SK-N-SH (cell line): ENCODE measurements around the gene TPM4. TPM values are rescaled to one million over a fixed set of nuclear protein-coding genes. Genes with fewer than 3 reads are reported as not detected.

ENCODE experiments used
- CTCF ChIA-PET: fragments of 300-600, 350-600 bp; formaldehyde crosslinking; extraction: SDS; loops from one replicate; lab custom pipeline; 2021; lab: Yijun Ruan, JAX
- POLR2A ChIA-PET: fragments of 350-600 bp; sonication (Branson Sonifier 250); formaldehyde crosslinking; extraction: SDS; loops from one replicate; lab custom pipeline; 2020; ENCODE audit warnings: antibody characterized with exemption, inconsistent platforms; lab: Yijun Ruan, JAX
- DNase-seq: peaks from one replicate; pipeline ENCODE4 v3.0.0; 2012
- H2AFZ ChIP-seq: fragments of 200-600 bp; sonication (generic); 2 replicates; pipeline ENCODE4 v1.8.1; 2016; ENCODE audit warnings: antibody characterized with exemption, mild to moderate bottlenecking, low read depth
- H3F3A ChIP-seq: fragments of 200-600 bp; sonication (generic); replicated peaks from 2 replicates; pipeline ENCODE3; 2016; ENCODE audit warnings: antibody characterized with exemption, mild to moderate bottlenecking; ENCODE audit not compliant: insufficient read depth
- H3K27ac ChIP-seq, 2 experiments: fragments of 200-500 bp in 1 of 2; fragments of 200-600 bp in 1 of 2; sonication (Bioruptor generic) in 1 of 2; sonication (generic), shearing (Covaris generic) in 1 of 2; 2 replicates each; pipeline versions ENCODE4 v1.5.1 to v1.6.1; 2014 to 2016; ENCODE audit warnings: low read depth in 2 of 2, inconsistent platforms in 1 of 2, low read length in 1 of 2, mild to moderate bottlenecking in 1 of 2, mixed read lengths in 1 of 2
- H3K27me3 ChIP-seq: fragments of 200-600 bp; sonication (generic), shearing (Covaris generic); 2 replicates; pipeline ENCODE4 v1.6.1; 2016; ENCODE audit warnings: mixed run types; ENCODE audit not compliant: insufficient read depth
- H3K36me3 ChIP-seq, 2 experiments: fragments of 200-500 bp in 1 of 2; fragments of 200-600 bp in 1 of 2; sonication (Bioruptor generic) in 1 of 2; sonication (generic) in 1 of 2; replicated peaks in 1 of 2; 2 replicates each; pipeline versions ENCODE3 to v1.5.1; 2014 to 2016; ENCODE audit warnings: low read length in 1 of 2, mild to moderate bottlenecking in 1 of 2; ENCODE audit not compliant: insufficient read depth in 2 of 2, control insufficient read depth in 1 of 2
- H3K4me1 ChIP-seq, 2 experiments: fragments of 200-500 bp in 1 of 2; fragments of 200-600 bp in 1 of 2; sonication (Bioruptor generic) in 1 of 2; sonication (generic), shearing (Covaris generic) in 1 of 2; 2 replicates each; pipeline versions ENCODE4 v1.5.1 to v1.6.1; 2014 to 2016; ENCODE audit warnings: low read depth in 1 of 2, low read length in 1 of 2, mixed run types in 1 of 2; ENCODE audit not compliant: insufficient read depth in 2 of 2, control insufficient read depth in 1 of 2
- H3K4me2 ChIP-seq: fragments of 200-600 bp; sonication (generic), shearing (Covaris generic); 2 replicates; pipeline ENCODE4 v1.6.1; 2017; ENCODE audit warnings: mixed run types
- H3K4me3 ChIP-seq, 2 experiments: fragments of 200-500 bp in 1 of 2; fragments of 200-600 bp in 1 of 2; sonication (Bioruptor generic) in 1 of 2; sonication (generic), shearing (Covaris generic) in 1 of 2; 2 replicates each; pipeline versions ENCODE4 v1.5.1 to v1.8.1; 2014 to 2016; ENCODE audit warnings: low read depth in 2 of 2, inconsistent platforms in 1 of 2, low read length in 1 of 2, mild to moderate bottlenecking in 1 of 2, mixed read lengths in 1 of 2, moderate library complexity in 1 of 2
- H3K79me2 ChIP-seq: fragments of 200-600 bp; sonication (generic); 2 replicates; pipeline ENCODE4 v1.8.1; 2017; ENCODE audit warnings: mild to moderate bottlenecking; ENCODE audit not compliant: insufficient read depth
- H3K9ac ChIP-seq: fragments of 200-600 bp; sonication (generic); 2 replicates; pipeline ENCODE4 v1.6.1; 2017; ENCODE audit warnings: mixed run types
- H3K9me2 ChIP-seq: fragments of 200-600 bp; sonication (generic); 2 replicates; pipeline ENCODE4 v1.6.1; 2017; ENCODE audit warnings: mixed run types
- H3K9me3 ChIP-seq: fragments of 200-600 bp; sonication (generic); 2 replicates; pipeline ENCODE4 v1.6.1; 2017; ENCODE audit warnings: mixed run types, mild to moderate bottlenecking, moderate library complexity
- H4K20me1 ChIP-seq: fragments of 200-600 bp; sonication (generic); 2 replicates; pipeline ENCODE4 v1.6.1; 2017; ENCODE audit warnings: mild to moderate bottlenecking, mixed run types; ENCODE audit not compliant: insufficient read depth
- ELF1 ChIP-seq: IDR thresholded peaks from 2 replicates; pipeline ENCODE4 v1.4.0; 2012
- GABPA ChIP-seq: IDR thresholded peaks from 2 replicates; pipeline ENCODE4 v1.4.0; 2012; ENCODE audit warnings: low read depth, mild to moderate bottlenecking
- JUND ChIP-seq: IDR thresholded peaks from 2 replicates; pipeline ENCODE4 v1.4.0; 2012
- MXI1 ChIP-seq: IDR thresholded peaks from 2 replicates; pipeline ENCODE4 v1.6.1; 2012; ENCODE audit warnings: mild to moderate bottlenecking, low read depth, low read length, improper control_type of control experiment
- RAD21 ChIP-seq: IDR thresholded peaks from 2 replicates; pipeline ENCODE4 v1.6.1; 2012; ENCODE audit warnings: mild to moderate bottlenecking, low read length
- RXRA ChIP-seq: IDR thresholded peaks from 2 replicates; pipeline ENCODE4 v1.4.0; 2012; ENCODE audit warnings: low read depth, mild to moderate bottlenecking, borderline replicate concordance
- SMC3 ChIP-seq: IDR thresholded peaks from 2 replicates; pipeline ENCODE4 v1.6.1; 2012; ENCODE audit warnings: low read depth, low read length, improper control_type of control experiment
- TAF1 ChIP-seq: IDR thresholded peaks from 2 replicates; pipeline ENCODE4 v1.6.1; 2012; ENCODE audit warnings: low read depth, mild to moderate bottlenecking, low read length, moderate library complexity, borderline replicate concordance
- USF1 ChIP-seq: IDR thresholded peaks from 2 replicates; pipeline ENCODE4 v1.4.0; 2012; ENCODE audit warnings: low read depth, borderline replicate concordance
- YY1 ChIP-seq: IDR thresholded peaks from 2 replicates; pipeline ENCODE4 v1.4.0; 2012; ENCODE audit warnings: low read depth, mild to moderate bottlenecking
- WGBS: methylation state at CpG from one replicate; pipeline ENCODE4 v1.1.6; 2017; ENCODE audit warnings: low lambda C conversion rate; 5-methylcytosine and 5-hydroxymethylcytosine counted together
- polyA plus RNA-seq, 3 experiments: library from polyadenylated mRNA; depleted of rRNA; stranded (reverse); fragments of >200 nt; gene quantifications; 2 replicates each; pipeline ENCODE4 v1.2.3, GENCODE V29; 2012
- TF ChIP-seq, protein P1 (sequence below): fragments of 150-350 bp; IDR thresholded peaks from 2 replicates; pipeline ENCODE4 v1.6.1; 2017; ENCODE audit warnings: antibody characterized with exemption, low read length, low read depth, borderline replicate concordance
- TF ChIP-seq, protein P2 (sequence below): IDR thresholded peaks from 2 replicates; pipeline ENCODE4; 2012
- TF ChIP-seq, protein P3 (sequence below): fragments of 200-600 bp; sonication (generic); IDR thresholded peaks from 2 replicates; pipeline ENCODE4 v1.6.1; 2017; ENCODE audit warnings: antibody characterized with exemption, mild to moderate bottlenecking, moderate library complexity
- TF ChIP-seq, protein P4 (sequence below): IDR thresholded peaks from 2 replicates; pipeline ENCODE4 v1.6.1; 2012; ENCODE audit warnings: mild to moderate bottlenecking, low read depth, low read length, moderate library complexity

Gene TPM4
- polyA plus RNA-seq, 1 of the 3 experiments (the other 2 are of a cell fraction): 440 TPM

DNA sequence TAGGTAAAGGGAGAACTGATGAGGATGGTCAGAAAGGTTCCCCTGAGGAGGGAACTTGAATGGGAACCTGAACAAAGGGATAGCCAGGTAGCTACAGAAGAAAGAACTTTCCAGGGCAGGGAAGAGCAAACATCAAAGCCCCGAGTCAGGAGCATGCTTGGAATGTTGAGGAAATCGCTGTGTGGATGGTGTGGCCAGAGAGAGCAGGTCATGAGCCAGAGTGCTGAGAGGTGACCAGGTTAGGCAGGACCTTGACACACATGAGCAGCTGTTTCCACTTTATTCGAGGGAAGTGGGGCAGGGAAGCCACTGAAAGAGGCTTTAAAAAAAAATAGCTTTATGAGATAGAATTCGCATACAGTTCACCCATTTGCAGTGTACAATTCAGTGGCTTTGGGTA lies 39.8 kb downstream of the TPM4 start:
- no peak overlapping the region for H3K27ac ChIP-seq
- no peaks in the 10 kb centered on the region for H3K9me2 ChIP-seq
- CTCF ChIA-PET: interaction anchor here (0.7 kb wide), 1 partner anchor 70 kb away, joined by 3 read pairs; no protein-coding TSS in a partner anchor
- no peaks in the 10 kb centered on the region for H3K9me3 ChIP-seq
- WGBS: 77% methylated on average over 4 of the region's 4 CpGs
- DNase-seq: no peak
- POLR2A ChIA-PET: no interaction called here
- H3F3A ChIP-seq: no peaks in the 10 kb centered on the region
- no peak overlapping the region for H3K9ac ChIP-seq
- H3K79me2 ChIP-seq: peaks cover 57% of the 10 kb centered on the region
- H3K4me3 ChIP-seq: no peak overlapping the region
- no peak overlapping the region for H2AFZ ChIP-seq
- H3K4me1 ChIP-seq: peaks cover 9 to 10% of the 10 kb centered on the region in 2 experiments
- peaks cover 14 to 29% of the 10 kb centered on the region in 2 experiments for H3K36me3 ChIP-seq
- H4K20me1 ChIP-seq: peaks cover 10% of the 10 kb centered on the region; the same call in 1 of the 2 replicates
- TF ChIP-seq ELF1 (no peak), SMC3 (no peak), JUND (no peak), TAF1 (no peak), RAD21 (no peak), USF1 (no peak), YY1 (no peak), MXI1 (no peak), RXRA (no peak), GABPA (no peak)
- TF ChIP-seq, protein P1, sequence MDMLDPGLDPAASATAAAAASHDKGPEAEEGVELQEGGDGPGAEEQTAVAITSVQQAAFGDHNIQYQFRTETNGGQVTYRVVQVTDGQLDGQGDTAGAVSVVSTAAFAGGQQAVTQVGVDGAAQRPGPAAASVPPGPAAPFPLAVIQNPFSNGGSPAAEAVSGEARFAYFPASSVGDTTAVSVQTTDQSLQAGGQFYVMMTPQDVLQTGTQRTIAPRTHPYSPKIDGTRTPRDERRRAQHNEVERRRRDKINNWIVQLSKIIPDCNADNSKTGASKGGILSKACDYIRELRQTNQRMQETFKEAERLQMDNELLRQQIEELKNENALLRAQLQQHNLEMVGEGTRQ: no peak
- TF ChIP-seq, protein P2, sequence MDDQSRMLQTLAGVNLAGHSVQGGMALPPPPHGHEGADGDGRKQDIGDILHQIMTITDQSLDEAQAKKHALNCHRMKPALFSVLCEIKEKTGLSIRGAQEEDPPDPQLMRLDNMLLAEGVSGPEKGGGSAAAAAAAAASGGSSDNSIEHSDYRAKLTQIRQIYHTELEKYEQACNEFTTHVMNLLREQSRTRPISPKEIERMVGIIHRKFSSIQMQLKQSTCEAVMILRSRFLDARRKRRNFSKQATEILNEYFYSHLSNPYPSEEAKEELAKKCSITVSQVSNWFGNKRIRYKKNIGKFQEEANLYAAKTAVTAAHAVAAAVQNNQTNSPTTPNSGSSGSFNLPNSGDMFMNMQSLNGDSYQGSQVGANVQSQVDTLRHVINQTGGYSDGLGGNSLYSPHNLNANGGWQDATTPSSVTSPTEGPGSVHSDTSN: no peak
- TF ChIP-seq, protein P3, sequence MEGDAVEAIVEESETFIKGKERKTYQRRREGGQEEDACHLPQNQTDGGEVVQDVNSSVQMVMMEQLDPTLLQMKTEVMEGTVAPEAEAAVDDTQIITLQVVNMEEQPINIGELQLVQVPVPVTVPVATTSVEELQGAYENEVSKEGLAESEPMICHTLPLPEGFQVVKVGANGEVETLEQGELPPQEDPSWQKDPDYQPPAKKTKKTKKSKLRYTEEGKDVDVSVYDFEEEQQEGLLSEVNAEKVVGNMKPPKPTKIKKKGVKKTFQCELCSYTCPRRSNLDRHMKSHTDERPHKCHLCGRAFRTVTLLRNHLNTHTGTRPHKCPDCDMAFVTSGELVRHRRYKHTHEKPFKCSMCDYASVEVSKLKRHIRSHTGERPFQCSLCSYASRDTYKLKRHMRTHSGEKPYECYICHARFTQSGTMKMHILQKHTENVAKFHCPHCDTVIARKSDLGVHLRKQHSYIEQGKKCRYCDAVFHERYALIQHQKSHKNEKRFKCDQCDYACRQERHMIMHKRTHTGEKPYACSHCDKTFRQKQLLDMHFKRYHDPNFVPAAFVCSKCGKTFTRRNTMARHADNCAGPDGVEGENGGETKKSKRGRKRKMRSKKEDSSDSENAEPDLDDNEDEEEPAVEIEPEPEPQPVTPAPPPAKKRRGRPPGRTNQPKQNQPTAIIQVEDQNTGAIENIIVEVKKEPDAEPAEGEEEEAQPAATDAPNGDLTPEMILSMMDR: no peak
- TF ChIP-seq, protein P4, sequence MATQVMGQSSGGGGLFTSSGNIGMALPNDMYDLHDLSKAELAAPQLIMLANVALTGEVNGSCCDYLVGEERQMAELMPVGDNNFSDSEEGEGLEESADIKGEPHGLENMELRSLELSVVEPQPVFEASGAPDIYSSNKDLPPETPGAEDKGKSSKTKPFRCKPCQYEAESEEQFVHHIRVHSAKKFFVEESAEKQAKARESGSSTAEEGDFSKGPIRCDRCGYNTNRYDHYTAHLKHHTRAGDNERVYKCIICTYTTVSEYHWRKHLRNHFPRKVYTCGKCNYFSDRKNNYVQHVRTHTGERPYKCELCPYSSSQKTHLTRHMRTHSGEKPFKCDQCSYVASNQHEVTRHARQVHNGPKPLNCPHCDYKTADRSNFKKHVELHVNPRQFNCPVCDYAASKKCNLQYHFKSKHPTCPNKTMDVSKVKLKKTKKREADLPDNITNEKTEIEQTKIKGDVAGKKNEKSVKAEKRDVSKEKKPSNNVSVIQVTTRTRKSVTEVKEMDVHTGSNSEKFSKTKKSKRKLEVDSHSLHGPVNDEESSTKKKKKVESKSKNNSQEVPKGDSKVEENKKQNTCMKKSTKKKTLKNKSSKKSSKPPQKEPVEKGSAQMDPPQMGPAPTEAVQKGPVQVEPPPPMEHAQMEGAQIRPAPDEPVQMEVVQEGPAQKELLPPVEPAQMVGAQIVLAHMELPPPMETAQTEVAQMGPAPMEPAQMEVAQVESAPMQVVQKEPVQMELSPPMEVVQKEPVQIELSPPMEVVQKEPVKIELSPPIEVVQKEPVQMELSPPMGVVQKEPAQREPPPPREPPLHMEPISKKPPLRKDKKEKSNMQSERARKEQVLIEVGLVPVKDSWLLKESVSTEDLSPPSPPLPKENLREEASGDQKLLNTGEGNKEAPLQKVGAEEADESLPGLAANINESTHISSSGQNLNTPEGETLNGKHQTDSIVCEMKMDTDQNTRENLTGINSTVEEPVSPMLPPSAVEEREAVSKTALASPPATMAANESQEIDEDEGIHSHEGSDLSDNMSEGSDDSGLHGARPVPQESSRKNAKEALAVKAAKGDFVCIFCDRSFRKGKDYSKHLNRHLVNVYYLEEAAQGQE: no peak
- no peaks in the 10 kb centered on the region for H3K27me3 ChIP-seq
- no peak overlapping the region for H3K4me2 ChIP-seq
